GM21528 (cell line): ENCODE results near the gene SEC22A.

Experiments
- ATAC-seq: cut with Tn5 transposase; IDR thresholded peaks from one replicate; pipeline ENCODE4 v1.9.1; 2021; ENCODE audit warnings: mild to moderate bottlenecking, moderate library complexity; ENCODE audit not compliant: unreplicated experiment, low FRiP score

Gene SEC22A

GRCh38 chr3:123258811-123259420, 57.2 kb downstream of the SEC22A start:
- no peak for ATAC-seq

DNA sequence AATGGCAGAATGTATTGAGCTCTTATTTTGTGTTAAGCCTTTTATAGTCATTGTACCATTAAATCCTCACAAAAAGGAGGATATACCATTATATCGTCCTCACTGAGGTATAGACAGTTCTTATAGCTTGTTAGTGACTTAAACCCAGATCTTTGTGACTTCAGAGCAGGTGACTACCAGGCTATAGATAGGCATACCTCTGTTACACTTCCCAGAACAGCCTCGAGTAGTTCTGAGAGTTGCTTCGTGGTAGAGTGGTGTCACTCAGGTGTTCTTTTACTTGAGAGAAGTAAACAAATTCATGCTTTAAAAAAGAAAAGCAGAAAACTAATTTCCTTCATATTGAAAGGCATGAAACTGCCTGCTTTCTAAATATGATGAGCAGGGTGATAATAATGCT, 59.9 kb downstream of the SEC22A start:
- no peak for ATAC-seq

DNA sequence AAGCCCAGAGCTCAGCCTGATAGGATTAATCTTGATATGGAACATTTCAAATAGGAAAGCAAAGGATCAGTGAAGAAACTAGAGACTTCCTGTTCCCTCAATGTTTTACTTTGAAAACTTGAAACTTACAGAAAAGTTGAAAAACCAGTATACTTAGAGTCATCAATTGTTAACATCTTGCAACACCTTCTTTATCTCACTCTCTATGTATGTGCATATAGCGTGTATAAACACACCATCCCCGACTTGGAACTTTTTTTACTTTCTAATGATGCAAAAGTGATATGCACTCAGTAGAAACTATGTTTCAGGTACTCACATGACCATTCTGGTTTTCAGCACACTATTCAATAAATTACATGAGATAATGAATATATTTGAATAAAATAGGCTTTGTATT, 60.5 kb downstream of the SEC22A start:
- ATAC-seq, result no peak

- ATAC-seq, result no peak
Observed at GRCh38 chr3:123262868-123263267, 61.1 kb downstream of the SEC22A start.

DNA sequence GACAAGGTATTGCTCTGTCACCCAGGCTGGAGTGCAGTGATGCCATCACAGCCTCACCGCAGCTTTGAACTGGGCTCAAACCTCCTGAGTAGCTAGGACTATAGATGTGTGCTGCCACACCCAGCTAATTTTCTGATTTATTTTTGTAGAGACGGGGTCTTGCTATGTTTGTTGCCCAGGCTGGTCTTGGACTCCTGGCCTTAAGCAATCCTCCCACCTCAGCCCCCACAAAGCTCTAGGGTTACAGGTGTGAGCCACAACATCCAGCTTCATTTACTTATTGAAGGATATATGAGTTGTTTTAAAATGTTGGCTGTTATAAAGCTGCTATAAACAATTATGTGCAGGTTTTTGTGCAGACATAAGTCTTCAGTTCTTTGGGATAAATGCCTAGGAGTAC, 62.2 kb downstream of the SEC22A start:
- no peak for ATAC-seq

GRCh38 chr3:123267821-123268220, 66.1 kb downstream of the SEC22A start:
- ATAC-seq, result no peak

DNA sequence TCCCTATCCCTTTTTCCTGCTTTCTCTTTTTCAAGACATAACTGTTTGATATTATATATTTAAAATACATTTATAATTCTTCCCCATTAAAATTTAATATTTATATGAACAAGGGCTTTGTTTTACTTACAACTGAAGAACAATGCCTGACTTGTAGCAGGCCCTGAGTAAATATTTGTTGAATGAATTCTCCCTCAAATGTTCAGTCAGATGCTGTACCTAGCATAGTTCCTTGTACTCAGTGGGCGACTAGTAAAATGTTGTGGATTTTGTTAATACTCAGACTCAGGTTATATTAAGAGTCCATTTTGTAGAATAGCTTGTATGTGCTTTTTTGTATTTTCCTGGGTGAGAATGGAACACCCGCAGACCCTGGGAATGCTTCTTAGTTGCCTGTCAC, 69.1 kb downstream of the SEC22A start:
- no peak for ATAC-seq

DNA sequence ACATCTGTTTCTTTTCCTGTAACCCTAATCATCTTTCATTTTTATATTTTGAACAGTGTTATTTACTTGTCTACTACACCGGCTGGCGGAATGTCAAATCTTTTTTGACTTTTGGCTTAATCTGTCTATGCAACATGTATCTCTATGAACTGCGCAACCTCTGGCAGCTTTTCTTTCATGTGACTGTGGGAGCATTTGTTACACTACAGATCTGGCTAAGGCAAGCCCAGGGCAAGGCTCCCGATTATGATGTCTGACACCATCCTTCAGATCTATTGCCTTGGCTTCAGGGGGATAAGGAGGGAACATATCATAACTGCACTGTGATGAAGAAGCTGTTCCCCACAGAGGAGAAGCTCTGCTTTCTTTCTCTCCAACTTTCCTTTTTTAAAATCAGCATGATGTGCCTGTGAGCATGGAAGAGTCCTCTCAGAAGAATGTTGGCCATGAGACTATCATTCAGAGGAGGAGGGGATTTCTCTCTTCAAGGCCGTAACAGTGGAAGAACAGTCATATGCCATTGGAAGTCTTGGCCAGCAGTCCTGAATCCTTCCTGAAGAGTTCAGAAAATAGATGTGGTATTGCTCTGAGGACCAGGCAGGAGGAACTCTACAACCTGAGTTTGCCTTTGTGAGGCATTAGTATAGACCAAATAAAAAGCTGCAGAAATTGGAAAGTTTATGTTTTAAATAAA, 69.9 kb downstream of the SEC22A start:
- no peak for ATAC-seq

- no peak for ATAC-seq
Observed at GRCh38 chr3:123272547-123272946, 70.8 kb downstream of the SEC22A start.

DNA sequence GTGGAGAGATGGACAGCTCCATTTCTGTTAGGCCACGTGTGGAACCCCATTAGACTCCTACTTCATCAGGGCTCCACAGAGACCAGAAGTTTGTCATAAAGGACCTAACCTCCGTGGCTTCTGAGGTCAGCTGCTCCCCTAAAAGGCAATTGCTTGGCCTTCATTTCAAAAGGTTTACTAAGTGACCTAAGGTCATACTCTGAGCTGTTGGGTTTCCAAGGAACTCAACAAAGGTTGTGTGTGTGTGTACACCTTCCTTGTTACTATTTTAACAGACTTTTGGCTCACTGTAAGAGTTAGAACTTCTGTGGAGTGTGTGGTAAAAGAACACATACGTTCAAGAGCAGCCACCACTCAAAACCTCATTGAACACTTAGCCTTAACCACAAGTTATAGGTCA, 73.9 kb downstream of the SEC22A start:
- no peak for ATAC-seq

DNA sequence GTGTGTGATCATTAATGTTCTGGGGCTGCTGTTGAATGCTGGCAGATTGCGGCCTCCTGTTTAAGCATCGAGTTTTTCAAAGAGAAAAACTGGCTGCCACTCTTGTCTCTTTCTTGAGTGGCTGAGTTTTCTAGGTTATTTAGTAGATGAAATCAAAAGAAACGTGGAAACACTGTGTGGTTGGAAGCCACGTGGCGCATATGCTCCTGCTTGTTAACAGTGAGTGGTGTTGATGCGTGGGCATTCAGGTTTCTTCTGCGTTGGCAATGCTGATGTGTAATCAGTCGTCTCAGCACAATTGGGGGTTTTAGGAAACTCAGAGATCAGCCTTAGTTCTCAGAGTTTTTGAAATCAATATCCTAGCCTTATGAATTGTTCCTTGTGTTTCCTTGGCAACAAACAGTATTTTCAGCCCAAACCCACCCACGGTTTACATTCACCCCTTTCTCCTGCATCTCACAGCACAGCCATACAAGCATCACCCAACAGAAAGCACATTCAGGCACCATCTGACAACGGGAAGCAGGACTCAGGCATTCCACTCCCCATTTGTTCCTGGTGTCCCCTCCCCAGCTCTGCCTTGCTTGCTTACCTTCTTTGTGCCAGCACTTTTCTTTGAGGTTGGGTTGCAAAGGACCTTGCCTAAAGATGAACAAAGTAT, 74.7 kb downstream of the SEC22A start:
- ATAC-seq, result no peak

DNA sequence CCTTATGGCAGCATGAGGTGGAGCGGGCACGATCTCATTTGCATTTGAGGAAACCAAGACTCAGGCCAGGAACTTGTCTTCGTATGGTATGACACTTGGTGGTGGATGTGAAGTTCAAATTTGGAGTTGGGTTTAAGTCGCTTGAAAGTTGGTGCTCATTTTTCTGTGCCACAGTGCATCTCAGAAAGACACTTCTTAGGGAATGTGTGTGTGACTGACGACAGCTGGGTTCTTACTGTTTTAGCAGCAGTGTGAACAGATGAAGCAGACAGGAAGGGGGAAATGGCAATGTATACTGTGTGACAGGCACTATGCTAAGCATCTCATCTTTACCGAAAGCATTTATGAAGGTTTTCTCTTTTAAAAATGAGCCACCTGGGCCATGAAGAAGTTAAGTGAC, 75.4 kb downstream of the SEC22A start:
- ATAC-seq, result no peak

- ATAC-seq, result no peak
Observed at GRCh38 chr3:123278446-123278845, 76.7 kb downstream of the SEC22A start.

GRCh38 chr3:123279121-123279520, 77.4 kb downstream of the SEC22A start:
- no peak for ATAC-seq

DNA sequence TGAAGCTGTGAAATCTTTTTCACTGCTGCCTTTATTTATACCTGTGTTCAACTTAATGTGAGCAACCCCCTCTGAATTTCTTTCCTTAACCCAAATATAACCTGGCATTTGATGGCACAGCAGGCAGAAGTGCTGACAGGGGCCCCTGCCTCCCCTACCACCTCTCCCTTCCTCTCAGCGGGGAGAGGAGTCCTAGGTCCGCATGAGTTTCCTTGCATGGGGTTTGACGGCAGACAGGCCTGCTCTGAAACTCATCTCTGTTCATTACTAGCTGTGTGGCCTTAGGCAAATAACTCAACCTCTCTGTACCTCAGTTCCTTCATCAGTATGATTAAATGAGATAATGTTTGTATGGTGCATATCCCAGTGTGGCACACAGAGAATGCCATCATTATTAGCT, 79.7 kb downstream of the SEC22A start:
- no peak for ATAC-seq

DNA sequence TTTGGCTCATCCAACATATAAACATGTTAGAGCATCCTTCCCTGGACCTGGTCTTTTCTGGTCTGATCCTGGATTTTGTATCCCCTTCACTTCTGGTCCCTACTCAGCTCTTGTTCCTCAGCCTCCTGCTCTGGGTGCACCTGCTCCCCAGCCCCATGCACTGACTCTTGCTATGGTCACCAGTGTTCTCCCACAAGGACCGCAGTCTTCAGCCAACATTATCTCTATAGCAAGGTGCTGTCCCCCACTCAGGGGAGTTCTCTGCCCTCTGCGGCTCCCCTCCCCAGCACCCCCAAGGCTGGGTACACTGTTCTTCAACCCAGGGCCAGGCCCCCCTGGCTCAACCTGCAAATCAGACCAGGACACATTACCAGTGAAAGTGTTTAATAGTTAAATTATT, 80.2 kb downstream of the SEC22A start:
- ATAC-seq, result no peak

DNA sequence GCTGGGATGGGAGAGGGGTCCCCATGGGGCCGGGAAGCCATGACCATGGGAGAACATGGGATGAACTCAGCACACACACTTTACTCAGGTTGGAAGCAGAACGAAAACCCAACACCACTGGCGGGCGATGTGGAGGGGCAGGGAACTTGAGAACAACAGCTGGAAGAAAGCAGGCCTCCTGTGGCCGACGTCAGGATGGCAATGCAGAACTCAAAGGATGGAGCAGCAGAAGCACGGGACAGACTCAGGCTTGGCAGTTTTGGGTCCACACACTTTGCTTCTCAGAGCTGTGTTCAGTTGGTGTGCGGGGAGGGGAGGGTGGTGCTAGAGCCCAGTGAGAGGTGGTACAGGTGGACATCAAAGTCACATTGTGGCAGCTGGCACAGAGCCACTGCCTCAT, 80.7 kb downstream of the SEC22A start:
- no peak for ATAC-seq

DNA sequence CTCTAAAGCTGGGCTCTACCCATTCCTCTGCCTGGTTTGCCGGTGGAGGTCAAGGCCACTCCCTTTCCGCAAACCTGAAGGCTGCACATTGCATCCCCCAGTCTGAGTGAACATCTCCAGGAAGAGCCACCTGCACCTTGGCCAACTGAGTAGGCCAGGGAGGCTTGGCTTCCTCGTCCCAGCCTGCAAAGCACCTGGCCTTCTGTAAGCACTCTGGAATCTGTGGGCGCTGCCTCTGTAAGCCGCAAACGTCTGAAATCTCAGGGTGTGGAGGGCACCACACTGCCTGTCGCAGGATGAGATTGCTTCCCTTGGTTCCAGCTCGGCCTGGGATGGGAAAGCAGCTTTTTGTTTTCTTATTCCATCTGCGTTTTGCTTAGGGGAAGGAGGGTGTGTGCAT, 81.3 kb downstream of the SEC22A start:
- no peak for ATAC-seq

DNA sequence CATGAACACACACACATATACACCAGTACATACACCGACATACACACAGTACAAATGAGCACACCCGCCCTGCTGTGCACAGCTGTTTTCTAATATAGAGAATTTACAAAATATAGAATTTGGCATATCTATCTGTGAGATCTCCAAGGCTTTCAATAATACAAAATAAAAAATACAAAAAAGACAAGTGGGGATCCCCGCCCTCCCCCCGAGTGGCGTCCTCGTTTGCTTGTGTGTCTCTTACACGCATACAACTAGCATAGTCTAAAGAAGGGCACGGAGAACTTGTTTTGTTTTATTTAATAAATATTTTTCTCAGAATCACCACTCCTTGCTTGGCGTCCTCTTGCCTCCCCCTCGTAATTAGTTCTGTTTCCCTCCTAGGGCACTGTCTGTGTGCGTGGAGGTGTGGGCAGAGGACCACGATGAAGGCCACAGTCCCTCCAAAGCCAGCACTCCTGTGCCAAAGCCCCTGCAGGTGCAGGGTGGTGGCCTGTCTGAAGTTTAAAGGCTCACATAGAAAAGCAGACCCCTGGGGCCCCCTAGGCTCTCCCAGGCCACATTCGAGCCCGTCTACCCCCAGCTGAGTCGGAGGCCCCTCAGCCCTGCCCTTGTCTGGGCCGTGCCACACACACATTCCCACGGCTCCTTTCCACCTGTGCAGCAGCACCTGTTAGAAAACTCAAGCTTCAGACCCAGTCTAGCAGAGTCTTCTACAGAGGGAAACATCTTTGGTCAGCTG, 82.1 kb downstream of the SEC22A start:
- ATAC-seq, result no peak

- no peak for ATAC-seq
Observed at GRCh38 chr3:123284399-123285010, 82.8 kb downstream of the SEC22A start.

DNA sequence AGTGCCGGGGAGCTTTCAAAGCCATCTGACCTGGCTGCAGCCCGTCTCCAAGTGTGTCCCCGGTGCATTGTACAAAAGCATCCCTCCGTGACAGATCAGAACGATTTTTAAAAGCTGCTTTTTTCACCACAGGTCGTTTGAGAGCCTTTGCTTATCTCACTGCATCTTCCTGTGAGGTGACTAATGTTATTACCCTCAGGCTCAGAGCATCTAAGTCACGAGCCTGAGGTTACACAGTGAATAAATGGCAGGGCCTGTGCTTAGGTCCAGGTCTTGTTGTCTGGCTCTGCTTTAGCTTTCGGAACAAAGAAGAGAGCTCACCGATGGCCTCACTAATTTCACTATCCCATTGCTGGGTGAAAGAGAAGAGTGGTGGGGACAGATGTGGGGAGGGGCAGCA, 83.3 kb downstream of the SEC22A start:
- ATAC-seq, result no peak
